Upper lobe of left lung (tissue), 4 donors: ENCODE results near the gene RPP25.

Experiments
- CTCF ChIP-seq, 6 experiments: fragments of 450-650 bp in 4 of 6; fragments of 200-600 bp in 2 of 6; sonication (generic) in 2 of 6; IDR thresholded peaks; one replicate each; pipeline ENCODE4 v1.5.1; 2016 to 2019; ENCODE audit warnings: antibody characterized with exemption in 6 of 6
- POLR2A ChIP-seq, 4 donors: fragments of 450-650 bp; IDR thresholded peaks; one replicate each; pipeline ENCODE4 v1.5.1; 2016 to 2017; ENCODE audit warnings: antibody characterized with exemption in 4 of 4, mild to moderate bottlenecking in 2 of 4

GRCh38 chr15:74959586-74959939 lies 3.0 kb upstream of the RPP25 start:
- TF ChIP-seq CTCF (IDR thresholded peaks at IDR 0.05) (no peak), POLR2A (IDR thresholded peaks at IDR 0.05) (no peak)
